GM23338 (cell line): Measurements from ENCODE around the gene POLR2L. TPM values are rescaled to one million over a fixed set of nuclear protein-coding genes. Genes with fewer than 3 reads are reported as not detected.

Experiments used
- ATAC-seq: fragments of 200-7000 bp; cut with Tn5 transposase; 3 replicates; pipeline ENCODE4 v1.9.1; 2020
- DNase-seq: peaks from one replicate; pipeline ENCODE4 v3.0.0-alpha.2; 2015; ENCODE audit warnings: low spot score
- H2AFZ ChIP-seq: fragments of 200-600 bp; sonication (generic); 2 replicates; pipeline ENCODE4 v1.8.0; 2016; ENCODE audit warnings: antibody characterized with exemption, mild to moderate bottlenecking, moderate library complexity
- H3F3A ChIP-seq: fragments of 200-600 bp; sonication (generic); replicated peaks from 2 replicates; pipeline ENCODE4 v1.8.0; 2017; ENCODE audit warnings: antibody characterized with exemption, mixed run types, low read depth
- H3K27ac ChIP-seq: fragments of 200-600 bp; sonication (generic); 2 replicates; pipeline ENCODE4 v1.6.1; 2016; ENCODE audit warnings: low read depth
- H3K27me3 ChIP-seq: fragments of 200-600 bp; sonication (generic); 2 replicates; pipeline ENCODE4 v1.8.0; 2016; ENCODE audit warnings: mild to moderate bottlenecking, mixed run types, moderate library complexity; ENCODE audit not compliant: insufficient read depth
- H3K36me3 ChIP-seq: fragments of 200-600 bp; sonication (generic); 2 replicates; pipeline ENCODE4 v1.8.0; 2016; ENCODE audit warnings: mild to moderate bottlenecking; ENCODE audit not compliant: insufficient read depth
- H3K4me1 ChIP-seq: fragments of 200-600 bp; sonication (generic); 2 replicates; pipeline ENCODE4 v1.8.0; 2016; ENCODE audit warnings: mild to moderate bottlenecking, moderate library complexity; ENCODE audit not compliant: insufficient read depth
- H3K4me2 ChIP-seq: fragments of 200-600 bp; sonication (generic); 2 replicates; pipeline ENCODE4 v1.7.1; 2017; ENCODE audit warnings: mixed run types
- H3K4me3 ChIP-seq: fragments of 200-600 bp; sonication (generic); 2 replicates; pipeline ENCODE4 v1.6.1; 2016; ENCODE audit warnings: mixed run types
- H3K79me2 ChIP-seq: fragments of 200-600 bp; sonication (generic); replicated peaks from 2 replicates; pipeline ENCODE4 v1.8.0; 2017; ENCODE audit warnings: mild to moderate bottlenecking; ENCODE audit not compliant: insufficient read depth
- H3K9me2 ChIP-seq: fragments of 200-600 bp; sonication (generic); 2 replicates; pipeline ENCODE4 v1.8.0; 2017; ENCODE audit not compliant: insufficient read depth
- H4K20me1 ChIP-seq: fragments of 200-600 bp; sonication (generic); replicated peaks from 2 replicates; pipeline ENCODE4 v1.8.0; 2017; ENCODE audit warnings: mild to moderate bottlenecking; ENCODE audit not compliant: insufficient read depth
- H3K27ac Mint-ChIP-seq: 2 replicates; pipeline ENCODE4 v1.8.0; 2020; ENCODE audit warnings: inconsistent platforms, mild to moderate bottlenecking, moderate library complexity, mixed read lengths
- H3K27me3 Mint-ChIP-seq: 3 replicates; pipeline ENCODE4 v1.8.0; 2022; ENCODE audit warnings: low read depth, mild to moderate bottlenecking, moderate library complexity, mixed read lengths, inconsistent platforms; ENCODE audit not compliant: insufficient read depth, poor library complexity
- H3K36me3 Mint-ChIP-seq: 3 replicates; pipeline ENCODE4 v1.8.0; 2021; ENCODE audit warnings: low read depth, mild to moderate bottlenecking, inconsistent platforms, moderate library complexity, mixed read lengths
- H3K4me1 Mint-ChIP-seq: 3 replicates; pipeline ENCODE4 v1.8.0; 2020; ENCODE audit warnings: mild to moderate bottlenecking, inconsistent platforms, mixed read lengths
- H3K4me3 Mint-ChIP-seq: 3 replicates; pipeline ENCODE4 v1.8.0; 2021; ENCODE audit warnings: moderate library complexity, mild to moderate bottlenecking, inconsistent platforms, mixed read lengths
- H3K9me3 Mint-ChIP-seq: 3 replicates; pipeline ENCODE4 v1.8.0; 2020; ENCODE audit warnings: moderate library complexity, mild to moderate bottlenecking, inconsistent platforms, mixed read lengths
- ETS1 ChIP-seq: IDR thresholded peaks from 2 replicates; pipeline ENCODE4 v1.6.1; 2016; ENCODE audit warnings: antibody characterized with exemption
- ZNF462 ChIP-seq: fragments of 250-450 bp; sonication (Bioruptor Pico); IDR thresholded peaks from 2 replicates; pipeline ENCODE4 v1.5.0; 2020; ENCODE audit warnings: mild to moderate bottlenecking, moderate library complexity
- polyA plus RNA-seq: library from polyadenylated mRNA; unstranded; fragments of >200 nt; fragmentation: Nextera tagmentation; extraction: Ambion mirVana; gene quantifications from 2 replicates; pipeline ENCODE4 v1.2.1, GENCODE V29; 2016
- total RNA-seq: library from RNA; depleted of rRNA; stranded (reverse); fragments of >200 nt; shearing (Covaris generic); gene quantifications from 2 replicates; pipeline ENCODE4 v1.2.3, GENCODE V29; 2014

POLR2L gene
- total and polyA plus RNA-seq, 2 experiments from 2014 or later = 32.2 to 369 TPM

DNA sequence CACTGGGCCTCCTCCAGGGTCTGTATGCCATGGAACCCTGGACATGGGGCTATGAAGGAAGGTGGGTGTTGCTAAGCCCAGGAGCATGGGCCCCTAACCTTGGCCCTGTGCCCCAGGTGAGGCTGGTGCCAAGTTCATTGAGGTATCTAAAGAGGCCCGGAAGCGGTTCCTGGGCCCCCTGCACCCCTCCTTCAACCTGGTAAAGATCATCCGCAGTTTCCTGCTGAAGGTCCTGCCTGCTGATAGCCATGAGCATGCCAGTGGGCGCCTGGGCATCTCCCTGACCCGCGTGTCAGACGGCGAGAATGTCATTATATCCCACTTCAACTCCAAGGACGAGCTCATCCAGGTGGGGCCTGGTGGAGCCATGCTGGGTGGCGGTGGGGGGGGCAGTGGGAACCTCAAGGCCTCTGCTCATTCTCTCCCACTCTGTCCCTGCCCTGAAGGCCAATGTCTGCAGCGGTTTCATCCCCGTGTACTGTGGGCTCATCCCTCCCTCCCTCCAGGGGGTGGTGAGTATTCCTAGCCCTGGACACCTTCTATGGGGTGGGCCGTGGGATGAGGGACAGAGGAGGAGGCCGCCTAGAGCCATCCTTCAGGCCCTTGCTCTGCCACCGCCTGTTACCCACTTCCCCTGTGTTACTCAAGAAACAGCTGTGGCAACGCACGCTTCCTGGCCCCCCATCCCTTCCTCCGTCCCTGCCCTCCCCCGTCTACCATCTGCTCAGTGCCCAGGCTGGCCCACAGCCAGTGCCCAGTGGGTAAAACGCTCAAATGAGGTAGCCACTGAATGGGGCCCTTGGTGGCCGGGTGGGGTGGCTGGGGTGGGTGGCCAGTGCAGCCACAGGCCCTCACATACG, 20.6 kb downstream of the POLR2L start (continued):
- no peak for TF ChIP-seq ZNF462 (CRISPR knock-in tag)

DNA sequence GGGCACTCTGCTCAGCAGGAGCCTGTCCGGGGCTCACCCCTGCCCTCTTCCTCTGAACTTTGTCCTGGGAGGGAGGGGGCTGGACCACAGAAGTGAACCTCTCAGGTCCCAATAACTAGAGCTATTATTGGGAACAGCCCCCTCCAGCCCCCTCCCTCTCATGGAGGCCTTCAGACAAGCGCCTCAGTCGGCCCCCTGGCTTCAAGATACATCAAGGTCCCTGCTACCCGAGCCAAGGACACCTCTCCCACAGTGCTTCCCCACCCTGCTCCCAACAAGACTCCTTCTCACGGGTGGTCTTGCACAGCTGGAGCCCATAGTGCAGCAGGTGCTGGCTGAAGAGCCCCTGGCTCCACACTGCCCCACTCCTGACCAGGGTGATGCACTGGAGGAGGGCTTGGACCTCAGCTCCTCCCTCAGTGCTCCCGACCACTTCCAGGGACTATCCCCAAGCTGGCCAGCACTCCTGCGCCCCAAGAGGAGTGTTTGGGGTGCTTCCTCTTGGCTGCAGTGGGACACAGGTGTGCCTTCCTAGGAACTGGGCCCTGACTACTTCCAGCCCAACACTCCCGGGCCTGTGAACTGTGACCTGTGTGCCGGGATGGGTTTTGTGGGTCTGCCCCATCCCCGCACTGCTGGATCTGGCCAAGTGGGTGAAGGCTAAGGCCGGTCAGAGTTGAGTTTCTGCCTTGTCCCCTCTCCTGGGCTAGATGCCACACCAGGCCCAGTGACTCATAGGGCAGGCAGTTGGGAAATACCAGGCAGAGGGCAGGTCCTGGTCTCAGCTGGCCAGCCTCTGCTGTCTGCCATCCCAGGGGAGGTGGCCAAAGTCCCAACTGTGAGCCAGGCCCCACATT, 21.4 kb downstream of the POLR2L start:
- H3K79me2 ChIP-seq = 0 out of 2 replicates have a peak, but pooled peaks cover 5% of the 10 kb centered on the region
- Mint-ChIP-seq H3K9me3 (no peaks in the 10 kb centered on the region), H3K27me3 (peaks cover 21% of the 10 kb centered on the region), H3K36me3 (peaks cover 11% of the 10 kb centered on the region; the same call in 1 of the 3 replicates), H3K27ac (no peak overlapping the region), H3K4me3 (peak overlapping the region; percentile 83), H3K4me1 (peaks cover 13% of the 10 kb centered on the region)
- TF ChIP-seq ETS1 = no peak
- no peaks in the 10 kb centered on the region for H3K27me3 ChIP-seq
- peaks cover 7% of the 10 kb centered on the region; the same call in 1 of the 2 replicates for H3K4me1 ChIP-seq
- ATAC-seq = no peak
- H2AFZ ChIP-seq = no peak overlapping the region
- H3K9me2 ChIP-seq = no peaks in the 10 kb centered on the region
- no peak for DNase-seq
- peak overlapping the region; percentile 85 for H3K4me2 ChIP-seq
- H3K36me3 ChIP-seq = no peaks in the 10 kb centered on the region
- H3F3A ChIP-seq = peaks cover 9% of the 10 kb centered on the region; the same call in 1 of the 2 replicates
- peaks cover 17% of the 10 kb centered on the region for H4K20me1 ChIP-seq
- H3K27ac ChIP-seq = no peak overlapping the region
- peak overlapping the region; percentile 73 for H3K4me3 ChIP-seq
